Stimulated activated CD8-positive, alpha-beta memory T cell treated with anti-CD3 and anti-CD28 coated beads, Interleukin-15, amount 100 ng/mL, for 1 hour (primary cell): Measurements from ENCODE around the gene NXPE4.

Source experiments
- DNase-seq: peaks from one replicate; pipeline ENCODE4 v3.0.0-alpha.2; 2020; ENCODE audit warnings: low read depth

The NXPE4 gene

DNA sequence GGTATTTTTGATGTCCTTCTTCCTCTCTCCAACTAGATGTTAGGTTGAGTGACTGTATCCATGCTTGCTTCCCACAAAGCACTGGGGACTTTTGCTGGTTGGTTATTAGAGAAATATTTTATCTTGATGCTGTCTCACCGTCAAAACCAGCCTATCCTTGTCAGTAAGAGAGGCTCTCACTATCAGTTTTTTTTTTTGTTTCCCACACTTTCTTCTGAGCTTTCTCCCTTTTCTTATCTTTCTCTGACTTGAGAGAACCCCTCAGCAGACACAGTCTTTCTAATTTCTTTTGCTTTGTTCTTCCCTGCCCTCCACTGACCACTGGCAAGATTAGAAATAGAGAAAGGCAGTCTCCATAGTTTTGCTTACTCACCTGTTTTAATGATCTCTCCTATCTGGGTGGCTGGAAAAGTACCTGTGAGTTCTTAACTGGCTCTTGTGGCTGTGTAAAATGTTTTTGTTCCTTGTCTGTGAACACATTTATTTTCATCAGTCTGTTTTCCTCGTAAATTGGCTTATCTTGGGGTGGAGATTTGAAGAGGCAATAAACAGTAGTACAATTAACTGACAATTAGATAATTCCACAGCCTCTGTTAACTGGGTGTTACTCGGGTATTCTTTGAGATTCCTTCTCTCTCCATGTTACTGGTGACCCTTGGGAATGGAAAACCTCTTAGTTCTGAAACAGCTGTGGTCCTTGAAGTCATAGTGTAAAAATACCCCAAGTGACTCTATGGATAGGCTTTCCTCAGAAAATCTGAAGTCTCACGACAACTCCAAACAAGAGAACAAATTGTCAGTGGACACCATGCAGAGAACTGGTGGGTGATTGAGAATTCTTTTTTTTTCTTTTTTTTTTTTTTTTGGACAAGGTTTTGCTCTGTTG, 35.9 kb downstream of the NXPE4 start, which contains the start of gene NXPE1:
Gene NXPE1 (minus strand): TSS at position 457 of the 886 bp plus-strand sequence. CDS start 8,680 bp downstream, outside the sequence.
- DNase-seq = no peak

- no peak for DNase-seq
Measured at GRCh38 chr11:114556135-114556534, 39.5 kb downstream of the NXPE4 start.

DNA sequence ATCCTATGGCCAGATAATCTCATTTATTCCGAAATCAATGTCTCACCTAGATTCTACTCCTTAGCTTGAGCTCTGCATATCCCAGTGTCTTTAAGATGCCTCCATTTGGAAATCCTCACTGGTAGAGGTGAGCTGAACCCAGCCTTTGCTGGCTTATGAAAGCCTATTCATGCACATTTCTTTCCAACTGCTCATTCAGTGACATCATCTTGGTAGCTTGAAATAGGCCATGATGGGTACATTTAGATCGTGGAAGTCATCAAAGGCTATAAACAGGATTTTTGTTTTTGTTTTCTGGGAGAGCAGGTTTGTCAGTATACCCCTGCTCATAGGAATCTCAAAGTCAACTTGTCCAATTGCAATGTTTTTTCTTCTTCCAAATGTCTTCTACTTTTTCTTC, 41.9 kb downstream of the NXPE4 start:
- DNase-seq = no peak

GRCh38 chr11:114551060-114551459, 44.5 kb downstream of the NXPE4 start:
- no peak for DNase-seq

GRCh38 chr11:114525682-114526081, 69.9 kb downstream of the NXPE4 start:
- no peak for DNase-seq

DNA sequence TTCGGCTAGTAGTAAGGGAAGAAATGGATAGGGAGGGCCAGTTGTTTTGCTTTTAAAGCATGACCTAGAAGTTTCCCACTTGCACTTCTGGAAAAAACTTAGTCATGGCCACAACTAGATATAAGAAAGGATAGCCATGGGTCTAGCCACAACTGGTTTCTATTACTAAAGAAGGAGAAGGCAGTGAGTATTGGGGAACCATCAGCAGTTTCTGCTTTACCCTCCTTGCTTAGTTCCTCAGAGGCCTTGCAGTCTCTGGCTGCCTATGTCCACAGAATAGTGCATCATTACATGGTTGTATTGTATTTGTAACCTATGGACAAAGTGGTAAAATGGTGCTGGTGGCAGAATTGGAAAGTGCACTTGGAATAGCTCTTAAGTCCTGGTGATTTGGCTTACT, 71.5 kb downstream of the NXPE4 start:
- DNase-seq = no peak

DNA sequence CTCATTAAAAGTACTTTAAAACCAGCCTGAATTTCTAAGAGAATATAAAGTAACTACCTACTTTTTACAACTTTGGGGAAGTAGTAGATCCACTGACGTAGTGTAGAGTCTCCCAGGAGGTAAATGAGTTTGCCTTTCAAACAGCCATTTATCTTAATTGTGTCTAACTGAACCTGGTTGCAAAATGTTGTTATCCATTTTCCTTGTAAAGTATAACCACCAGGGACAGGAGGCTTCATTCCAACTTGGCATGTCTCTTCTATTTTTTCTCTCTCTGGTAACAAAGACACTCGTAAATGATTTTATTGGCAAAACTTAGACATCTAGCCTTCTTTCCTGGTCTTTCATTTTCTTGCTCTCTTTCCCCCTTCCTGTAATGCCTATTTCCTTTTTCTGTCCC, 72.8 kb downstream of the NXPE4 start:
- no peak for DNase-seq
